Body of pancreas (tissue), 4 donors: Measurements from ENCODE around the gene GRIK2.

ENCODE experiments used
- CTCF ChIP-seq, 7 experiments: fragments of 450-650 bp in 4 of 7; fragments of 200-600 bp in 3 of 7; sonication (generic) in 3 of 7; IDR thresholded peaks; one replicate each; pipeline ENCODE4 v1.5.1; 2016 to 2019; ENCODE audit warnings: antibody characterized with exemption in 7 of 7
- POLR2A ChIP-seq, 3 donors: fragments of 450-650 bp; IDR thresholded peaks; one replicate each; pipeline ENCODE4 v1.6.1; 2016; ENCODE audit warnings: antibody characterized with exemption in 3 of 3, mild to moderate bottlenecking in 2 of 3

GRCh38 chr6:101403216-101403945 lies 9.9 kb downstream of the GRIK2 start:
- TF ChIP-seq CTCF (IDR thresholded peaks at IDR 0.05) (no peak), POLR2A (IDR thresholded peaks at IDR 0.05) (no peak)
